GM12865 (cell line): ENCODE results near the gene VAV3.

Experiments used
- DNase-seq: peaks from one replicate; pipeline ENCODE4 v3.0.0; 2010; ENCODE audit warnings: low read depth
- H3K4me3 ChIP-seq: 2 replicates; pipeline ENCODE4 v1.5.1; 2011; ENCODE audit warnings: mild to moderate bottlenecking, low read depth, low read length, control low read depth
- TF ChIP-seq, protein P1 (sequence below): IDR thresholded peaks from 2 replicates; pipeline ENCODE4 v1.5.1; 2011; ENCODE audit warnings: low read length, control low read depth, low read depth, inconsistent platforms; ENCODE audit not compliant: insufficient read depth; ENCODE audit errors: missing control alignments

The VAV3 gene

DNA sequence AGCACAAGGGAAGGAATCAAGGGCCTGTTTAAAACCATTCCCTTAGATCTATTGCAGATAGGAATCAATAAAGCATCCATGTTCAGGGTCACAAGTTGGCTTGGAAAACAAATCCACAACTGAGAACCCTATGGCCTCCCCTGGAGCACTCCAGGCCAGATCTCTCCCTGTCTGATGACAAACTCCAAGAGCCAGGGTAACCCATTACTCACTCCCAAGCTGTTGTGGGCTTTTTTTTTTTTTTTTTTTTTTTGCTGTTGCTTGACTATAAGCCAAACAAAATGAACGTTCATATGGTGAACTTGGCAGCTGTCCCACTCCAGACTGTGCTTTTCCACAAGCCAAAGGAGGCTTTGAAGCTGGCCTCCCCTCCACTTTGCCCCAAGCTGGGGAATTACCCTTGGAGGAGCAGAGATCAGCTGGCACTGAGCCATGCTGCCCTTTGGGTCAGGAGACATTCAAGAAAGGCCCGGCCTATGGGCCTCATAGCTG is 35.7 kb upstream of the VAV3 start:
- DNase-seq = no peak
- no peak overlapping the region for H3K4me3 ChIP-seq
- TF ChIP-seq, protein P1, sequence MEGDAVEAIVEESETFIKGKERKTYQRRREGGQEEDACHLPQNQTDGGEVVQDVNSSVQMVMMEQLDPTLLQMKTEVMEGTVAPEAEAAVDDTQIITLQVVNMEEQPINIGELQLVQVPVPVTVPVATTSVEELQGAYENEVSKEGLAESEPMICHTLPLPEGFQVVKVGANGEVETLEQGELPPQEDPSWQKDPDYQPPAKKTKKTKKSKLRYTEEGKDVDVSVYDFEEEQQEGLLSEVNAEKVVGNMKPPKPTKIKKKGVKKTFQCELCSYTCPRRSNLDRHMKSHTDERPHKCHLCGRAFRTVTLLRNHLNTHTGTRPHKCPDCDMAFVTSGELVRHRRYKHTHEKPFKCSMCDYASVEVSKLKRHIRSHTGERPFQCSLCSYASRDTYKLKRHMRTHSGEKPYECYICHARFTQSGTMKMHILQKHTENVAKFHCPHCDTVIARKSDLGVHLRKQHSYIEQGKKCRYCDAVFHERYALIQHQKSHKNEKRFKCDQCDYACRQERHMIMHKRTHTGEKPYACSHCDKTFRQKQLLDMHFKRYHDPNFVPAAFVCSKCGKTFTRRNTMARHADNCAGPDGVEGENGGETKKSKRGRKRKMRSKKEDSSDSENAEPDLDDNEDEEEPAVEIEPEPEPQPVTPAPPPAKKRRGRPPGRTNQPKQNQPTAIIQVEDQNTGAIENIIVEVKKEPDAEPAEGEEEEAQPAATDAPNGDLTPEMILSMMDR = no peak

DNA sequence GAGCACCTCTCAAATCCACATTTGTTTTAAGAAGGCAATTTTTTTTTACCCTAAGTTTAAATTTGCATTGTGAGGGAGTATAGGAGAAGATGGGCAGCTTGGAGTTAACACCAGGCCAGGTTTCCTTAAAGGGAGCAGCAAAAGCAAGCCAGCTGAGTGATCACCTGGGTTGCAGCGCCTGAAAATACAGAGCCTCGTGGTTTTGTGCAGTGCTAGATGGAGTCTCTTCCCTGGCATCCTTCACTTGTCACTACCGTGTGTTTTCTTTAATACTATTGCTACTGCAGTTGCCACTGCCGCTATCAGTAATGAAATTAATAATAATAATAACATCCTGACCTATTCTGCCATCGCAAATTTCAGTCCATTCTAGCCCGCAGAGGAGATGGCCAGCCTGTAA is 35.2 kb upstream of the VAV3 start:
- TF ChIP-seq, protein P1 = no peak
- DNase-seq = no peak
- no peak overlapping the region for H3K4me3 ChIP-seq

DNA sequence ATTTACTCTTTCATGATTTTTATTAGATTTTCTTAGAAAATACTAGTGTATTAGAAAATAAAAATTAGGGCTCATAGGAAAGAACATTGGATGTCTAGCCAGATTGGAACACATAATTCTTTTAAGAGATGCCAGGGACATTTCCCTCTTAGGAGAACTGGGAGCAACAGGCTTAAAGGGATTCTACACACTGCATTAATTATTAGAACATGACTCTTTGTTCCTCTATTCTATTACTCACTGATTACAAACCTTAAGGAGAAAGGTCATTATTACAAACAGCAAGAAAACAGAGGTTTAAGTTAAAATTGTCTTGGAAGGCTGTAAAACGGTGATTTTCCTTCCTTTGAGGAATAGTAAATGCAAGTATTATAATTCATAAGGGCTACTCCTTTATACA is 32.9 kb upstream of the VAV3 start:
- TF ChIP-seq, protein P1 = no peak
- no peak overlapping the region for H3K4me3 ChIP-seq
- DNase-seq = no peak

DNA sequence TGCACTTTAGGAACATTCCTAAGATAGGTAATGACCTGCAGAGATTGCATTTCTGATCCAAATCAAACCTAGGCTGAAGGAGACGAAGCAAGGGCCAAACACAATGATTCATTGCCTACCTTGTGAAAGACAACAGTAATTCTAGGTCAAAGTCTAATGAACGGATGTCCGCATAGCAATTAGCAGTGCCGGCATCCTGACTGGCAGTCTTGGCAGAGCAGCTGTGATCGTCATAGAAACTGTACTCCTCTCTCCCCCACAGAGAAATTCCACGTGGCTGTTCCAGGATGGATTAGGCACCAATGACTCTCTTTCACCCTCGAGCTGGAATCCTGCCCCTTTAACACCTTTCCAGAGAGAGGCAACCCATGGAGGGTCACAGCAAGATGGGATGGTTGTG is 28.9 kb upstream of the VAV3 start:
- no peak for DNase-seq
- TF ChIP-seq, protein P1 = no peak
- no peak overlapping the region for H3K4me3 ChIP-seq

DNA sequence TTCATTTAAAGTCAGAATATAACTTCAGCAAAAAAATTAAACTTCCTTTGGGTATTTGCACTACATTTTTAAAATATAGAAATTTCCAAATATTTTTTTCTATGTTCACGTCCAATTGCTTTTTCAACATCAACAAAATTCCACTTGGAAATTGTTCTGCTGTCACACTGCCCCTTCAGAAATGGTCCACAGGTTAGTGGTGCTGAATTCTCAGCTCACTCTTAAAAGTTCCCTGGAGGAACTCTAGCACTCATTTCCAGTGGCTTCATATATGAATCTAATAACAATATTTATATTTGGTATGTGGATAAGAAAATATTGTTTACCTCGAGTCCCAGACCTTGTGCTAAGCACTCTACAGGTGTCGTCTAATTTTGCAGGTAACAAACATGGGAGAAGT is 27.4 kb upstream of the VAV3 start:
- TF ChIP-seq, protein P1 = no peak
- H3K4me3 ChIP-seq = no peak overlapping the region
- no peak for DNase-seq

DNA sequence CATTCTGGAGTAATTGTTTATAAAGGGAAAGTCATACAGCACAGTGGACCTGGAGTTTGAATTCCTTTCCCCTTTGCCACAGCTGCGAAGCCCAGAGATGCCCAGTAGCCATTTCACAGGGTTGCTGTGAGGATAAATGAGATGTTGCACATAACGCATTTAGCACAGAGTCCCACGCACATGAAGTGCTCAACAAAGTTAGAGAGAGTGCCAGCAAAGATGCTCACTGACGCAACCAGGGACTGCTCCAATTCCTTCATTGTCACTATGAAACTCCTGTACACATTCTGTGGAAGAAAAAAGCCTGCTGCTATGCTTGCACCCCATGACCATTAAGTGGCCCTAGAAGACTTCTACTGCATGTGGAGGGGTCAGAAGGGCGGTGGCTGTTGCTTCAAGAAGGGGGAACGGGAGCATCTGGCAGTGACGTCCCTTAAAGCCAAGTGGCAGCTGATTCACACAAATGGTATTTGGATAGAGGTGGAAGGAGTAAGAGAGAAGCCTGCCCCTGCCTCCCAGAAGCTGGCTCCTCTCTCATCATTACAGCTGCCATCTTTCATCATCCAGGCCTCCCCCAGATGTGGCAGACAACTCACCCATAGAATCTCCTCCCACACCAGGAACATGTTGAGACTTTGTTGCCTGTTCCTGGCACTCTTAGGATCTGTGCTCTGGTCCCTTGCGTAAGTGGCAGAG is 26.5 kb upstream of the VAV3 start:
- DNase-seq = no peak
- TF ChIP-seq, protein P1 = no peak
- no peak overlapping the region for H3K4me3 ChIP-seq

DNA sequence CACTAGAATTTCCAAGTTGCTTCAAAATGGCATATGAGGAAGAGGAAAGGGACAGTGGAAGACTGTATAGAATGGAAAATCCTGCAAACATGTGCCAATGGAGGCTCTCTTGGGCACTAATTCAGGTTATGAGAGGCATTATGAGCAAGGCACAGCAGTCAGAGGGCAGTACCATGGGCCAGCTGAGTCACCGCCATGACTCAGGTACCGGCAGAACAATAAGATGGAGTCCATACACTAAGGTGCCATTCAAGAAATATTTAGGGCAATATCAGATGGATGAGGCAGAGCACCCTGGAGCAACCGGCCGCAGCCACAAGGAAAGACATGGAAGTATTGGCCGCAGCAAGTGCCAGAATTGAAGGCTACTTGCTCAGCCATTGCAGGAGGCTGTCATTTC is 25.6 kb upstream of the VAV3 start:
- TF ChIP-seq, protein P1 = no peak
- H3K4me3 ChIP-seq = no peak overlapping the region
- no peak for DNase-seq
